ENCODE data around the gene SLC38A10.

Gene SLC38A10

GRCh38 chr17:81285179-81285878 lies 9.8 kb downstream of the SLC38A10 start:
- H2BK5ac ChIP-seq (ENCODE audit: low read depth, low read length, poor library complexity) = no peak overlapping the region
- peak; percentile 37 to 43 for DNase-seq
- peaks cover 2% of the 10 kb centered on the region for H3K9me3 ChIP-seq (ENCODE audit: insufficient read depth, low read depth, low read length)
- H3K79me2 ChIP-seq (ENCODE audit: control insufficient read depth, insufficient read depth, low read length, poor library complexity) = peaks cover 7% of the 10 kb centered on the region
- no peak overlapping the region for H2BK120ac ChIP-seq (ENCODE audit: insufficient read depth, low read length, poor library complexity)
- no peaks in the 10 kb centered on the region for H3K79me1 ChIP-seq (ENCODE audit: low read length)
- no peak overlapping the region for H4K12ac ChIP-seq (ENCODE audit: low read depth, low read length)
- peaks cover 50 to 53% of the 10 kb centered on the region in 2 experiments for H3K36me3 ChIP-seq (ENCODE audit: control insufficient read depth in 1 of 2, insufficient read depth in 2 of 2, low read length in 2 of 2)
- H3K14ac ChIP-seq (ENCODE audit: low read length) = no peak overlapping the region
- no peak overlapping the region for H2AFZ ChIP-seq (ENCODE audit: insufficient read depth, low read length, poor library complexity)
- H4K8ac ChIP-seq (ENCODE audit: low read depth, low read length) = no peak overlapping the region
- no peaks in the 10 kb centered on the region for H3K27me3 ChIP-seq (ENCODE audit: insufficient read depth, low read length)
- H3K23ac ChIP-seq (ENCODE audit: low read length) = no peak overlapping the region
- no peak overlapping the region for H2AK5ac ChIP-seq (ENCODE audit: low read length)
- H2BK12ac ChIP-seq (ENCODE audit: low read length) = no peak overlapping the region
- H3K18ac ChIP-seq (ENCODE audit: low read length) = no peak overlapping the region
- peaks cover 0 to 2% of the 10 kb centered on the region in 2 experiments for H3K4me1 ChIP-seq (ENCODE audit: control insufficient read depth in 1 of 2, insufficient read depth in 2 of 2, low read length in 2 of 2)
- H3K27ac ChIP-seq (ENCODE audit: low read depth, low read length) = no peak overlapping the region
- H3K4ac ChIP-seq (ENCODE audit: low read depth, low read length) = no peak overlapping the region
- H4K91ac ChIP-seq (ENCODE audit: low read depth, low read length) = no peak overlapping the region
- no peak overlapping the region for H3K4me3 ChIP-seq (ENCODE audit: low read depth, low read length)
- no CpG with 5 or more reads among the region's 37 CpGs for WGBS (ENCODE audit: extremely low coverage, insufficient coverage, insufficient read length)
- H3K4me2 ChIP-seq (ENCODE audit: low read length) = no peak overlapping the region
- no peak overlapping the region for H3K9ac ChIP-seq (ENCODE audit: low read length)

- Histone ChIP-seq H4K12ac (ENCODE audit: low read depth, low read length) (no peak overlapping the region), H2BK5ac (ENCODE audit: low read depth, low read length, poor library complexity) (no peak overlapping the region), H4K91ac (ENCODE audit: low read depth, low read length) (no peak overlapping the region), H3K9me3 (ENCODE audit: insufficient read depth, low read depth, low read length) (no peaks in the 10 kb centered on the region), H3K18ac (ENCODE audit: low read length) (no peak overlapping the region), H3K79me1 (ENCODE audit: low read length) (no peaks in the 10 kb centered on the region), H3K23ac (ENCODE audit: low read length) (no peak overlapping the region), H4K8ac (ENCODE audit: low read depth, low read length) (no peak overlapping the region), H2BK120ac (ENCODE audit: insufficient read depth, low read length, poor library complexity) (no peak overlapping the region), H2BK12ac (ENCODE audit: low read length) (no peak overlapping the region), H3K4ac (ENCODE audit: low read depth, low read length) (no peak overlapping the region), H3K27ac (ENCODE audit: low read depth, low read length) (no peak overlapping the region), H2AK5ac (ENCODE audit: low read length) (no peak overlapping the region), H3K14ac (ENCODE audit: low read length) (no peak overlapping the region), H3K4me3 (ENCODE audit: low read depth, low read length) (no peak overlapping the region), H3K4me2 (ENCODE audit: low read length) (no peak overlapping the region), H3K36me3 (ENCODE audit: control insufficient read depth in 1 of 2, insufficient read depth in 2 of 2, low read length in 2 of 2) (peaks cover 58 to 64% of the 10 kb centered on the region in 2 experiments), H3K4me1 (ENCODE audit: control insufficient read depth in 1 of 2, insufficient read depth in 2 of 2, low read length in 2 of 2) (peaks cover 0 to 2% of the 10 kb centered on the region in 2 experiments), H3K27me3 (ENCODE audit: insufficient read depth, low read length) (no peaks in the 10 kb centered on the region), H3K79me2 (ENCODE audit: control insufficient read depth, insufficient read depth, low read length, poor library complexity) (peaks cover 7% of the 10 kb centered on the region), H3K9ac (ENCODE audit: low read length) (no peak overlapping the region), H2AFZ (ENCODE audit: insufficient read depth, low read length, poor library complexity) (no peak overlapping the region)
- WGBS (ENCODE audit: extremely low coverage, insufficient coverage, insufficient read length) = no CpG with 5 or more reads among the region's 16 CpGs
- DNase-seq = no peak
Measured at GRCh38 chr17:81282876-81283275, 12.2 kb downstream of the SLC38A10 start.

GRCh38 chr17:81282141-81282540 lies 13.0 kb downstream of the SLC38A10 start:
- no peak overlapping the region for H3K9ac ChIP-seq (ENCODE audit: low read length)
- no peak overlapping the region for H3K14ac ChIP-seq (ENCODE audit: low read length)
- H4K12ac ChIP-seq (ENCODE audit: low read depth, low read length) = no peak overlapping the region
- H4K91ac ChIP-seq (ENCODE audit: low read depth, low read length) = no peak overlapping the region
- H3K4me3 ChIP-seq (ENCODE audit: low read depth, low read length) = no peak overlapping the region
- no peak overlapping the region for H3K4me2 ChIP-seq (ENCODE audit: low read length)
- no peaks in the 10 kb centered on the region for H3K9me3 ChIP-seq (ENCODE audit: insufficient read depth, low read depth, low read length)
- no peak overlapping the region for H4K8ac ChIP-seq (ENCODE audit: low read depth, low read length)
- no peak overlapping the region for H2BK5ac ChIP-seq (ENCODE audit: low read depth, low read length, poor library complexity)
- no peak overlapping the region for H2BK12ac ChIP-seq (ENCODE audit: low read length)
- H3K4ac ChIP-seq (ENCODE audit: low read depth, low read length) = no peak overlapping the region
- H3K36me3 ChIP-seq (ENCODE audit: control insufficient read depth in 1 of 2, insufficient read depth in 2 of 2, low read length in 2 of 2) = peaks cover 59 to 67% of the 10 kb centered on the region in 2 experiments
- H2BK120ac ChIP-seq (ENCODE audit: insufficient read depth, low read length, poor library complexity) = no peak overlapping the region
- no peaks in the 10 kb centered on the region for H3K79me1 ChIP-seq (ENCODE audit: low read length)
- WGBS (ENCODE audit: extremely low coverage, insufficient coverage, insufficient read length) = no CpG with 5 or more reads among the region's 33 CpGs
- H3K79me2 ChIP-seq (ENCODE audit: control insufficient read depth, insufficient read depth, low read length, poor library complexity) = peaks cover 5% of the 10 kb centered on the region
- no peak overlapping the region for H3K23ac ChIP-seq (ENCODE audit: low read length)
- no peaks in the 10 kb centered on the region for H3K4me1 ChIP-seq (ENCODE audit: control insufficient read depth in 1 of 2, insufficient read depth in 2 of 2, low read length in 2 of 2)
- no peak for DNase-seq
- H3K18ac ChIP-seq (ENCODE audit: low read length) = no peak overlapping the region
- no peak overlapping the region for H2AFZ ChIP-seq (ENCODE audit: insufficient read depth, low read length, poor library complexity)
- H2AK5ac ChIP-seq (ENCODE audit: low read length) = no peak overlapping the region
- no peak overlapping the region for H3K27ac ChIP-seq (ENCODE audit: low read depth, low read length)
- no peaks in the 10 kb centered on the region for H3K27me3 ChIP-seq (ENCODE audit: insufficient read depth, low read length)

GRCh38 chr17:81280571-81280970 lies 14.5 kb downstream of the SLC38A10 start:
- no CpG with 5 or more reads among the region's 24 CpGs for WGBS (ENCODE audit: extremely low coverage, insufficient coverage, insufficient read length)
- Histone ChIP-seq H4K8ac (ENCODE audit: low read depth, low read length) (no peak overlapping the region), H2AFZ (ENCODE audit: insufficient read depth, low read length, poor library complexity) (no peak overlapping the region), H3K14ac (ENCODE audit: low read length) (no peak overlapping the region), H3K18ac (ENCODE audit: low read length) (no peak overlapping the region), H3K9ac (ENCODE audit: low read length) (no peak overlapping the region), H3K36me3 (ENCODE audit: control insufficient read depth in 1 of 2, insufficient read depth in 2 of 2, low read length in 2 of 2) (peaks cover 66 to 72% of the 10 kb centered on the region in 2 experiments), H3K27me3 (ENCODE audit: insufficient read depth, low read length) (no peaks in the 10 kb centered on the region), H3K4me1 (ENCODE audit: control insufficient read depth in 1 of 2, insufficient read depth in 2 of 2, low read length in 2 of 2) (no peaks in the 10 kb centered on the region), H2BK5ac (ENCODE audit: low read depth, low read length, poor library complexity) (no peak overlapping the region), H3K79me2 (ENCODE audit: control insufficient read depth, insufficient read depth, low read length, poor library complexity) (no peaks in the 10 kb centered on the region), H3K4me3 (ENCODE audit: low read depth, low read length) (no peak overlapping the region), H3K27ac (ENCODE audit: low read depth, low read length) (no peak overlapping the region), H3K4me2 (ENCODE audit: low read length) (no peak overlapping the region), H3K4ac (ENCODE audit: low read depth, low read length) (no peak overlapping the region), H2BK12ac (ENCODE audit: low read length) (no peak overlapping the region), H4K12ac (ENCODE audit: low read depth, low read length) (no peak overlapping the region), H3K23ac (ENCODE audit: low read length) (no peak overlapping the region), H2BK120ac (ENCODE audit: insufficient read depth, low read length, poor library complexity) (no peak overlapping the region), H3K9me3 (ENCODE audit: insufficient read depth, low read depth, low read length) (no peaks in the 10 kb centered on the region), H2AK5ac (ENCODE audit: low read length) (no peak overlapping the region), H3K79me1 (ENCODE audit: low read length) (no peaks in the 10 kb centered on the region), H4K91ac (ENCODE audit: low read depth, low read length) (no peak overlapping the region)
- DNase-seq = no peak
